SU-DHL-6 (cell line): ENCODE results near the gene LRP2BP.

ENCODE experiments used
- EZH2phosphoT487 ChIP-seq: fragments of 200-600 bp; sonication (generic), shearing (Covaris generic); conservative IDR thresholded peaks from 2 replicates; pipeline ENCODE4 v1.6.1; 2018; ENCODE audit warnings: mild to moderate bottlenecking, antibody characterized with exemption, low read length, moderate library complexity, mixed read lengths
- TF ChIP-seq, protein P1 (sequence below): fragments of 200-600 bp; sonication (generic); IDR thresholded peaks from one replicate; pipeline ENCODE4 v1.5.1; 2017; ENCODE audit warnings: antibody characterized with exemption, mild to moderate bottlenecking, low read length, moderate library complexity; ENCODE audit not compliant: insufficient read depth, poor library complexity, severe bottlenecking

DNA sequence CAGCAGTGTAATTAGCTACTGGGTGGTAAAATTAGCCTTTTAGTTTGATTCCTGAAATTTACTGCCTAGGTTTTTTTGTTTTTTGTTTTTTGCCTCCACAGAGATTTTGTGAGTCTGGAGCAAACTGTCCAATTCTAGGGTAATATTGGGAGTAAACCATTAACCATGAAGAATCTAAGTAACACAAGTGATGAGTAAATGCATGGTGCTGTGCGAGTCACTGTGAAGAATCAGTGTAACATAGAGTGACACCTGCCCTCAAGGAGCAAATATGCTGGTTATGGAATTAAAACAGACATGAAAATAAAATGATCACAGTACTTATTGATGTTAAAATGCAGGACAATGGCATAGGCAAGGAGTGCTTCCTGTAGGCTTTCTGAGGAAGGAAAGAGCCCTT lies 60.1 kb downstream of the LRP2BP start:
- TF ChIP-seq, protein P1, sequence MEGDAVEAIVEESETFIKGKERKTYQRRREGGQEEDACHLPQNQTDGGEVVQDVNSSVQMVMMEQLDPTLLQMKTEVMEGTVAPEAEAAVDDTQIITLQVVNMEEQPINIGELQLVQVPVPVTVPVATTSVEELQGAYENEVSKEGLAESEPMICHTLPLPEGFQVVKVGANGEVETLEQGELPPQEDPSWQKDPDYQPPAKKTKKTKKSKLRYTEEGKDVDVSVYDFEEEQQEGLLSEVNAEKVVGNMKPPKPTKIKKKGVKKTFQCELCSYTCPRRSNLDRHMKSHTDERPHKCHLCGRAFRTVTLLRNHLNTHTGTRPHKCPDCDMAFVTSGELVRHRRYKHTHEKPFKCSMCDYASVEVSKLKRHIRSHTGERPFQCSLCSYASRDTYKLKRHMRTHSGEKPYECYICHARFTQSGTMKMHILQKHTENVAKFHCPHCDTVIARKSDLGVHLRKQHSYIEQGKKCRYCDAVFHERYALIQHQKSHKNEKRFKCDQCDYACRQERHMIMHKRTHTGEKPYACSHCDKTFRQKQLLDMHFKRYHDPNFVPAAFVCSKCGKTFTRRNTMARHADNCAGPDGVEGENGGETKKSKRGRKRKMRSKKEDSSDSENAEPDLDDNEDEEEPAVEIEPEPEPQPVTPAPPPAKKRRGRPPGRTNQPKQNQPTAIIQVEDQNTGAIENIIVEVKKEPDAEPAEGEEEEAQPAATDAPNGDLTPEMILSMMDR, result no peak
- TF ChIP-seq EZH2phosphoT487, result no peak
